Osteoblast (primary cell): ENCODE data around the gene IGF2R. TPM values are rescaled to one million over a fixed set of nuclear protein-coding genes. Genes with fewer than 3 reads are reported as not detected.

ENCODE experiments used
- DNase-seq: peaks from one replicate; pipeline ENCODE4 v3.0.0; 2011; ENCODE audit warnings: low spot score, mixed read lengths; ENCODE audit not compliant: insufficient read length; ENCODE audit errors: missing footprints
- H2AFZ ChIP-seq: 2 replicates; pipeline ENCODE4 v1.6.0; 2011; ENCODE audit warnings: mild to moderate bottlenecking, low read length
- H3K27ac ChIP-seq: 2 replicates; pipeline ENCODE4 v1.5.1; 2011; ENCODE audit warnings: mild to moderate bottlenecking, low read depth, low read length, moderate library complexity
- H3K27me3 ChIP-seq: 2 replicates; pipeline ENCODE4 v1.6.0; 2012; ENCODE audit warnings: mild to moderate bottlenecking, control low read depth, inconsistent platforms, low read length, moderate library complexity; ENCODE audit not compliant: insufficient read depth
- H3K36me3 ChIP-seq: 2 replicates; pipeline ENCODE4 v1.5.1; 2011; ENCODE audit warnings: mild to moderate bottlenecking, low read length, control low read depth, moderate library complexity; ENCODE audit not compliant: insufficient read depth
- H3K4me1 ChIP-seq: 2 replicates; pipeline ENCODE4 v1.5.1; 2011; ENCODE audit warnings: mild to moderate bottlenecking, low read length, control low read depth, moderate library complexity; ENCODE audit not compliant: insufficient read depth
- H3K4me2 ChIP-seq: 2 replicates; pipeline ENCODE4 v1.6.0; 2011; ENCODE audit warnings: mild to moderate bottlenecking, low read length; ENCODE audit not compliant: insufficient read depth
- H3K4me3 ChIP-seq: fragments of 200-600 bp; sonication (generic); 3 replicates; pipeline ENCODE4 v1.5.1; 2012; ENCODE audit warnings: mild to moderate bottlenecking, low read length, inconsistent platforms; ENCODE audit not compliant: insufficient read depth
- H3K79me2 ChIP-seq: 2 replicates; pipeline ENCODE4 v1.6.0; 2012; ENCODE audit warnings: mild to moderate bottlenecking, low read length, control low read depth, inconsistent platforms; ENCODE audit not compliant: insufficient read depth
- H3K9me3 ChIP-seq: 2 replicates; pipeline ENCODE4 v1.5.1; 2011; ENCODE audit warnings: low read depth, low read length, control low read depth
- H4K20me1 ChIP-seq: 2 replicates; pipeline ENCODE4 v1.6.0; 2012; ENCODE audit warnings: mild to moderate bottlenecking, low read length, control low read depth; ENCODE audit not compliant: insufficient read depth
- CTCF ChIP-seq: IDR thresholded peaks from 2 replicates; pipeline ENCODE4 v1.5.1; 2011; ENCODE audit warnings: mild to moderate bottlenecking, low read depth, low read length, moderate library complexity; ENCODE audit errors: extremely low read depth
- total RNA-seq: library from RNA; depleted of rRNA; stranded (reverse); fragments of >200 nt; gene quantifications from 2 replicates; pipeline ENCODE4 v1.2.3, GENCODE V29; 2012

IGF2R gene
- total RNA-seq, 1 donor = 174 TPM

GRCh38 chr6:160116411-160116810 is 147.5 kb downstream of the IGF2R start:
- Histone ChIP-seq H3K79me2 (no peaks in the 10 kb centered on the region), H2AFZ (no peak overlapping the region), H3K4me2 (no peak overlapping the region), H3K4me3 (no peak overlapping the region), H3K27ac (no peak overlapping the region), H3K27me3 (no peaks in the 10 kb centered on the region), H3K4me1 (no peaks in the 10 kb centered on the region), H3K36me3 (peaks cover 3% of the 10 kb centered on the region), H3K9me3 (no peaks in the 10 kb centered on the region), H4K20me1 (no peaks in the 10 kb centered on the region)
- TF ChIP-seq CTCF = no peak
- DNase-seq = peak; percentile 70

- Histone ChIP-seq H2AFZ (no peak overlapping the region), H3K9me3 (no peaks in the 10 kb centered on the region), H3K4me1 (no peaks in the 10 kb centered on the region), H3K79me2 (no peaks in the 10 kb centered on the region), H3K4me2 (no peak overlapping the region), H3K27me3 (no peaks in the 10 kb centered on the region), H3K4me3 (no peak overlapping the region), H3K36me3 (peaks cover 3% of the 10 kb centered on the region), H4K20me1 (no peaks in the 10 kb centered on the region), H3K27ac (no peak overlapping the region)
- no peak for TF ChIP-seq CTCF
- DNase-seq = peak; percentile 30
These were observed 148.3 kb downstream of the IGF2R start for GRCh38 chr6:160117137-160117536.

GRCh38 chr6:160118620-160119229 is 149.8 kb downstream of the IGF2R start:
- Histone ChIP-seq H4K20me1 (no peaks in the 10 kb centered on the region), H3K27me3 (no peaks in the 10 kb centered on the region), H3K4me2 (no peak overlapping the region), H3K36me3 (peaks cover 3% of the 10 kb centered on the region), H3K27ac (no peak overlapping the region), H2AFZ (no peak overlapping the region), H3K4me3 (no peak overlapping the region), H3K4me1 (no peaks in the 10 kb centered on the region), H3K79me2 (no peaks in the 10 kb centered on the region), H3K9me3 (no peaks in the 10 kb centered on the region)
- TF ChIP-seq CTCF = no peak
- DNase-seq = no peak

GRCh38 chr6:160120087-160120486 is 151.2 kb downstream of the IGF2R start:
- H3K27ac ChIP-seq = no peak overlapping the region
- peaks cover 3% of the 10 kb centered on the region for H3K36me3 ChIP-seq
- no peaks in the 10 kb centered on the region for H3K4me1 ChIP-seq
- H3K79me2 ChIP-seq = no peaks in the 10 kb centered on the region
- H3K4me2 ChIP-seq = no peak overlapping the region
- no peak for TF ChIP-seq CTCF
- H3K27me3 ChIP-seq = no peaks in the 10 kb centered on the region
- DNase-seq = no peak
- H3K4me3 ChIP-seq = no peak overlapping the region
- H2AFZ ChIP-seq = no peak overlapping the region
- no peaks in the 10 kb centered on the region for H4K20me1 ChIP-seq
- H3K9me3 ChIP-seq = no peaks in the 10 kb centered on the region
